ENCODE results near the gene COA1.

COA1 gene

DNA sequence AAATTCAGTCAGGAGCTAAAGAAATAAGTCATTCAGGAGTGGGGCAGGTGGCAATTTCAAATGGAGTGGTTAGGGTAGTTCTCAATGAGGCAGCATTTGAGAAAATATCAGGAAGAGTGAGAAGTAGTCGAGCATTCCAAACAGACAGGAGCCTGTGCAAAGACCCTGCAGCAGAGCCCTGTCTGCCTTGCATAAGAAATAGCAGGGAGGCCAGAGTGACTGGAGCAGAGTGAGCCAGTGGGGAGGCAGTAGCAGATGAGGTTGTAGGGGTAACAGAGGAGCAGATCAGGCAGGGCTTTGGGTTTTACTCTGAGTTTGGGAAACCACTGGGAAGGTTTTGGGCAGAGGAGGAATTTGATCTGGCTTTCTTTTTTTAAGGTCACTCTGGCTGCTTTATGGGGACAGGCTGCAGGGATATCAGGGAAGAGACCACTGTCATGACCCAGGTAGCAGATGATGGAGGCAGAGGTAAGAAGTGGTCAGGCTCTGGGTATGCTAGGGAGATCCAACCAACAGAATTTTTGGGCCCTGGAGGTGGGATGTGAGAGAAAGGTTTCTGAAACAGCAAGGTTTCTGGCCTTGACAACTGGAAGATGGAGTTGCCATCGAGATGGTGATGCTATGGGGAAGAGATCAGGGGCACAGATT, 27.9 kb upstream of the COA1 start:
- no peak overlapping the region for H3K4me3 ChIP-seq (ENCODE audit: low read depth, low read length)
- TF ChIP-seq, protein P1, sequence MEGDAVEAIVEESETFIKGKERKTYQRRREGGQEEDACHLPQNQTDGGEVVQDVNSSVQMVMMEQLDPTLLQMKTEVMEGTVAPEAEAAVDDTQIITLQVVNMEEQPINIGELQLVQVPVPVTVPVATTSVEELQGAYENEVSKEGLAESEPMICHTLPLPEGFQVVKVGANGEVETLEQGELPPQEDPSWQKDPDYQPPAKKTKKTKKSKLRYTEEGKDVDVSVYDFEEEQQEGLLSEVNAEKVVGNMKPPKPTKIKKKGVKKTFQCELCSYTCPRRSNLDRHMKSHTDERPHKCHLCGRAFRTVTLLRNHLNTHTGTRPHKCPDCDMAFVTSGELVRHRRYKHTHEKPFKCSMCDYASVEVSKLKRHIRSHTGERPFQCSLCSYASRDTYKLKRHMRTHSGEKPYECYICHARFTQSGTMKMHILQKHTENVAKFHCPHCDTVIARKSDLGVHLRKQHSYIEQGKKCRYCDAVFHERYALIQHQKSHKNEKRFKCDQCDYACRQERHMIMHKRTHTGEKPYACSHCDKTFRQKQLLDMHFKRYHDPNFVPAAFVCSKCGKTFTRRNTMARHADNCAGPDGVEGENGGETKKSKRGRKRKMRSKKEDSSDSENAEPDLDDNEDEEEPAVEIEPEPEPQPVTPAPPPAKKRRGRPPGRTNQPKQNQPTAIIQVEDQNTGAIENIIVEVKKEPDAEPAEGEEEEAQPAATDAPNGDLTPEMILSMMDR (conservative IDR thresholded peaks at IDR 0.05; ENCODE audit: low read depth, low read length): no peak
- no peak for DNase-seq (ENCODE audit: low read depth)

DNA sequence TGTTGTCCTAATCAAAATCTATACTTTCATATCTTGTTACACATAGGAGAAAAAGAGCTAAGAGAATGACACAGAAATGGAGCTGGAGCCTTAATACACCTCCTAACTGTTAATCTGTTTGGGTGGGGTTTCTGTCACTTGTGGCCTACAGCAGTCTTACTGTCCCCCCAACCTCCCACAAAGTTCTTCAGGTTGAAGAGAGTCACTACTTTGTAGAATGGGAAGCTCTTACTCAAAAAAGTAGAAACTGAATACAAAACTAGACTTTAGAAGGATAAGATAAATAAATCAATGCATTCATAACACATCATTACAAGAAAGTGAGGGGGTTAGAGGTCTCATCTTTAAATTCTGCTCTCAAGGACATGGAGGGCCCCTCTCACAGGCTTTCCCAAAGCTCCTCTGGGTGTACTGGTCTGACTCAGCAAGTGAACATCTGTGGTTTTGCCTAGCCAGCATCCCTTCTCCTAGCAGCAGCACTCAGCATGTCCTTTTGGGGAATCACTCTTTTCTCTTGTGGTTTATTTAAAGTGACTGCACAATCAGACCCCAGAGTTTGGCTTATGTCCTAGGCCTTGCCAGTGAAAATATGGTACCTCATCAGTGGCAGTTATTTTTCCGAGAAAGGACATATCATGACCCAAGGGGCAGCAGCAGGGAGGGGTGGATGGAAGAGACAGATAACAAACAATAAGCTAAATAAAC, 27.2 kb upstream of the COA1 start:
- DNase-seq (ENCODE audit: low read depth): peak; percentile 80
- H3K4me3 ChIP-seq (ENCODE audit: low read depth, low read length): no peak overlapping the region
- TF ChIP-seq, protein P1 (conservative IDR thresholded peaks at IDR 0.05; ENCODE audit: low read depth, low read length): no peak

- no peak for DNase-seq (ENCODE audit: low read depth)
- TF ChIP-seq, protein P1 (conservative IDR thresholded peaks at IDR 0.05; ENCODE audit: low read depth, low read length): no peak
- H3K4me3 ChIP-seq (ENCODE audit: low read depth, low read length): no peak overlapping the region
Observed at GRCh38 chr7:43754596-43754995, 25.3 kb upstream of the COA1 start.

- no peak overlapping the region for H3K4me3 ChIP-seq (ENCODE audit: low read depth, low read length)
- TF ChIP-seq, protein P1 (conservative IDR thresholded peaks at IDR 0.05; ENCODE audit: low read depth, low read length): peak; percentile 14
- DNase-seq (ENCODE audit: low read depth): no peak
Observed at GRCh38 chr7:43753843-43754242, 24.5 kb upstream of the COA1 start.

GRCh38 chr7:43753271-43753810, 24.0 kb upstream of the COA1 start:
- DNase-seq (ENCODE audit: low read depth): no peak
- TF ChIP-seq, protein P1 (conservative IDR thresholded peaks at IDR 0.05; ENCODE audit: low read depth, low read length): no peak

GRCh38 chr7:43752411-43752810, 23.1 kb upstream of the COA1 start:
- DNase-seq (ENCODE audit: low read depth): no peak
- TF ChIP-seq, protein P1 (conservative IDR thresholded peaks at IDR 0.05; ENCODE audit: low read depth, low read length): no peak

More at GRCh38 chr7:43753271-43753810, 24.0 kb upstream of the COA1 start:
- H3K4me3 ChIP-seq (ENCODE audit: low read depth, low read length): no peak overlapping the region

More at GRCh38 chr7:43752411-43752810, 23.1 kb upstream of the COA1 start:
- H3K4me3 ChIP-seq (ENCODE audit: low read depth, low read length): no peak overlapping the region

Data from choroid plexus epithelial cell (primary cell).